ENCODE results near the gene CXCL11.

GRCh38 chr4:76036855-76037254, 985 bp upstream of the CXCL11 start:
- TF ChIP-seq ZNF462 (CRISPR knock-in tag; IDR thresholded peaks at IDR 0.05) (no peak), POLR2AphosphoS5 (IDR thresholded peaks at IDR 0.05; ENCODE audit: low read depth) (no peak)
